Measurements from ENCODE around the gene EIF4A2. TPM values are rescaled to one million over a fixed set of nuclear protein-coding genes. Genes with fewer than 3 reads are reported as not detected.
A peak's percentile ranks its signal among the peaks of the same experiment; 100 is the strongest.
"Not testable (repeated sequence)": the region's sequence is repeated elsewhere in the genome, so short reads cannot be mapped to it uniquely, and the experiment has no call there.

Gene EIF4A2
- total RNA-seq, 1 experiment from 2014 or later, result 466 TPM

DNA sequence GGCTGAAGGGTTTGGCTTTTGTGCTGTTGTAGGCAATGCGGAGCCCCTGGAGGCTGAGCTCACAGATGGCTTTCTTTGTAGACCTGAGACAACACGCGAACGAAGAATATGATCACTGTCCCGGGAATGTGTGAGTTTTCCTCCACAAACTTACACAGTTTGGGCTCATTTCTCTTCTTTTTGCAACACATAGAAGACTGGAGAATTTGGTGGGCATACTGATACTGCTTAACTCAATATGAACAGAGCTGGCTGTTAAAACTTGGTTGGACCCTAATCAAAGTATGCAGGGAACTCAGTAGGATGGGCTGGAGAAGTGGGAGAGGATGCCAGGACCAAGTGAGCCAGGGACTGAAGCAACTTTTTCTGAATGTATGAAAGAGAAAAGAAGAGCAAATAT lies 35.1 kb downstream of the EIF4A2 start:
- DNase-seq (ENCODE audit: low read depth in 1 of 2, low spot score in 2 of 2), result no peak
- Histone ChIP-seq H3K36me3 (no peaks in the 10 kb centered on the region), H3K4me3 (no peak overlapping the region), H3K27me3 (replicated peaks) (no peaks in the 10 kb centered on the region), H3K9me3 (replicated peaks) (no peaks in the 10 kb centered on the region), H3K27ac (no peak overlapping the region), H3K4me1 (replicated peaks) (peaks cover 13% of the 10 kb centered on the region)

DNA sequence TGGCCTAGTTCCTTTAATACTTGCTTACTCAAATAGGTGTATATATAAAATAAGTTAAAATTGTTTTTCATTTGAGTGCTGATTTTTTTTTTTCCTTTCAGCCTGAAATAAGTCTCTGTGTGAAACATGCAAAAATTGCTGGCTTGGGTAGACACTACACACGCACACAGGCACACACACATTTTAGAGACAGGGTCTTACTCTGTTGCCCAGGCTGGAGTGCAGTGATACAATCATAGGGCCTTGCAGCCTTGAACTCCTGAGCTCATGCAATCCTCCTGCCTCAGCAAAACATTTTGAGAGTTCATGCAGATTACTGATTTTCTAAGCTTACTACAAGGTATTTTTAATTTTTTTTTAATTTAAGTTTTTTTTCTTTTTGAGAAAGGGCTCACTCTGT lies 35.6 kb downstream of the EIF4A2 start:
- Histone ChIP-seq H3K27ac (no peak overlapping the region), H3K27me3 (replicated peaks) (no peaks in the 10 kb centered on the region), H3K9me3 (replicated peaks) (no peaks in the 10 kb centered on the region), H3K36me3 (no peaks in the 10 kb centered on the region), H3K4me3 (no peak overlapping the region), H3K4me1 (replicated peaks) (peaks cover 13% of the 10 kb centered on the region)
- no peak for DNase-seq (ENCODE audit: low read depth in 1 of 2, low spot score in 2 of 2)

DNA sequence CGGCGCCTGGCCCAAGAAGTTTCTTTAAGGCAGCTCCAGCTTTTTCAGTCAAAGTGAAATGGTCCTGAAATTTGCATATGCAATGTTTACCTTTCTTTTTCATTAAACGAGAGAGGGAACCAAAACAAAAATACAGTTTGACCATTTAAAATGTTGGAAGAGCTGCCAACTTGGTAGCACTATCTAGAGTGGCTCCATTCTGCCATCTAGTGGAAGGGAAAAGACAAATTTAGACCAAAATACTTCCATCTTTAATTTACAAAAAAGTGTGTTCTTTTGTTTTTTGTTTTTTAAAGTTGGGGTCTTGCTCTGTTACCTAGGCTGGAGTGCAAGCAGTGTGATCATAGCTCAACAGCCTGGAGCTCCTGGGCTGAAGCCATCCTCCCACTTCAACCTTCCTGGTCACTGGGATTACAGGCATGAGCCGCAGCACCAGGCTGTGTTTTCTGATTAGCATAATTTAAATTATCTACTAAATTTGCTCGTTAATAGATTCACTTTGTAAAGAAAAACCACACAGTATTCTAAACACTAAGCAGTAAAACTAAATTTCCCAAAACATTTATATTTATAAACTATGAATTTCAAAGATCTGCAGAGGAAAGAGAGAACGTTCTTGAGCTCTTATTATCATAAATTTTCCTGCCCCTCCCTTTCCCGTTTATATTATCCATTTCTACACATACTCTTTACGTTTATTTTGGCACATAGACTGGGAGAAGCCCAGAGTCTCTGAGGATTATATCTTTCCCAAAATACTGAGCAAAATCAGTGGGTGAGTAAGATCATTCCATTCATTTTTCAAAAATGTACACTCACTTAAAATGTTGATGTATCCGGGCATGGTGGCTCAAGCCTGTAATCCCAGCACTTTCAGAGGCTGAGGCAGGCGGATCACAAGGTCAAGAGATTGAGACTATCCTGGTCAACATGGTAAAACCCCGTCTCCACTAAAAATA lies 38.3 kb downstream of the EIF4A2 start:
- no peak overlapping the region for H3K4me3 ChIP-seq
- peaks cover 9% of the 10 kb centered on the region for H3K4me1 ChIP-seq (replicated peaks)
- no peaks in the 10 kb centered on the region; the same call in 1 of the 2 replicates for H3K27me3 ChIP-seq (replicated peaks)
- H3K27ac ChIP-seq, result no peak overlapping the region
- no peaks in the 10 kb centered on the region for H3K36me3 ChIP-seq
- peak in 1 of 2 experiments; percentile 20 for DNase-seq (ENCODE audit: low read depth in 1 of 2, low spot score in 2 of 2)
- H3K9me3 ChIP-seq (replicated peaks), result no peaks in the 10 kb centered on the region

DNA sequence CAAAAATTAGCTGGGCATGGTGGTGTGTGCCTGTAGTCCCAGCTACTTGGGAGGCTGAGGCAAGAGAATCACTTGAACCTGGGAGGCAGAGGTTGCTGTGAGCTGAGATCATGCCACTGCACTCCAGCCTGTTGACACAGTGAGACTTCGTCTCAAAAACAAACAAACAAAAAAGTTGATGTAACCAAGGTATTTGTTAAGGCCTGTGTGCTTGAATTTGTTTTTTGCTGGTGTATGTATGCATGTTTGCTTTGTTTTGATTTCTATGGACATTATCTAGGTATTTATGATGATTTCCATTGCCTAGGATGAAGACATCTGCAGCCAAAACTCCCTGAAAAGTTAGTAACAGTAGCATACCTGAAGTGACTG lies 39.0 kb downstream of the EIF4A2 start:
- H3K27me3 ChIP-seq (replicated peaks); DNase-seq (ENCODE audit: low read depth in 1 of 2, low spot score in 2 of 2); H3K36me3 ChIP-seq; H3K9me3 ChIP-seq (replicated peaks); H3K4me3 ChIP-seq; H3K27ac ChIP-seq: not testable (repeated sequence)
- peaks cover 12% of the 10 kb centered on the region for H3K4me1 ChIP-seq (replicated peaks)

DNA sequence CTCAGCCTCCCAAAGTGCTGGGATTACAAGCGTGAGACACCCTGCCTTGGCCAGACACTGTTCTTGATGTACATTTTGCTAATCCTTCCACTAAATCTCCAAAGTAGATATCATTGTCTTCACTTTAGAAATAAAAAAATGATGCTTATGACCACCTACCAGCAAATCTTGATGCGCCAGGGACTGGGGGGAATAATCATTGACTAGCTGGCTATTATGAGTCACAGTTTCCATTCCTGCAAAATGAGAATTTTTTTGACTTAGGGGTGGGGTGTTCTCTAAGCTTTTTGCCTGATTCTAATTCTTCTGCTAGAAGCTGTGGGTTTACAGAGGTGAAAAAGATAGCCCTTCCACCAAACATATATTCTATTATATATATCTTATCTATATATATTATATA lies 40.0 kb downstream of the EIF4A2 start:
- no peaks in the 10 kb centered on the region for H3K36me3 ChIP-seq
- peaks cover 8% of the 10 kb centered on the region for H3K27me3 ChIP-seq (replicated peaks)
- peak in 1 of 2 experiments; percentile 16 for DNase-seq (ENCODE audit: low read depth in 1 of 2, low spot score in 2 of 2)
- H3K27ac ChIP-seq, result no peak overlapping the region
- no peak overlapping the region for H3K4me3 ChIP-seq
- H3K4me1 ChIP-seq (replicated peaks), result peaks cover 15% of the 10 kb centered on the region
- no peaks in the 10 kb centered on the region for H3K9me3 ChIP-seq (replicated peaks)

DNA sequence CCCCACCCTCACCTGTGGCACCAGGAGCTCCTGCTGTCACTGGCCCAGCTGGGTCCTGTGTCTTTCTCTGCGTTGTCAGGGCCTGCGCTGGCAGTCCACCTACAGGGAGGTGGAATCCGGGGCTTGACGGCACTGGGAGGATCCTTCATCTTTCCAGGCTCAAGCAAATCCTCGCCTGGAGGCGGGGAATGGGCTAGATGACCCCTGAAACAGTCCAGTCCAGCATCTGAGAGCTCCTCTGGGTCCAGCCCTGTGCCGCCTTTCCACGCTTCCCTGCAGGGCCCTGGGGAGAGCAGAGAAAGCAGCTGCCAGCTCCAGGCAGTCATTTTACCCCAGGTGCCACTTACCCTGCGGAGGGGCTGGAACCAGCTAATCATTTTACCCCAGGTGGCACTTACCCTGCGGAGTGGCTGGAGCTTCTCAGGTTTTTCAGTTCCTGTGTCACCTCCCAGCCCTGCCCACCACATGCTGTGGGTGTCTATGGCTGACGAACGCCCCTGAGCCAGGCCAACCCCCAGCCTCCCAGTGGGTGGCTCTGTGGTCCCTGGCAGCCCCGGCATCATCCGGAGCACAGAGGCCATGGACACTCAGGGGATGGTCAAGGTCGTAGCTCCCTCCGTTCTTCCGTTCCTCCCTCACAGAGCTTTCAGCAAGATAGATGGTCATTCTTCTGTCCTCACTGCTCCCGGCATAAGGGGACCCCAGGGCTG lies 41.2 kb downstream of the EIF4A2 start:
- Histone ChIP-seq H3K27me3 (replicated peaks) (peaks cover 9% of the 10 kb centered on the region), H3K9me3 (replicated peaks) (no peaks in the 10 kb centered on the region), H3K4me1 (replicated peaks) (peaks cover 15% of the 10 kb centered on the region), H3K27ac (no peak overlapping the region), H3K36me3 (no peaks in the 10 kb centered on the region), H3K4me3 (no peak overlapping the region)
- DNase-seq (ENCODE audit: low read depth in 1 of 2, low spot score in 2 of 2), result no peak

DNA sequence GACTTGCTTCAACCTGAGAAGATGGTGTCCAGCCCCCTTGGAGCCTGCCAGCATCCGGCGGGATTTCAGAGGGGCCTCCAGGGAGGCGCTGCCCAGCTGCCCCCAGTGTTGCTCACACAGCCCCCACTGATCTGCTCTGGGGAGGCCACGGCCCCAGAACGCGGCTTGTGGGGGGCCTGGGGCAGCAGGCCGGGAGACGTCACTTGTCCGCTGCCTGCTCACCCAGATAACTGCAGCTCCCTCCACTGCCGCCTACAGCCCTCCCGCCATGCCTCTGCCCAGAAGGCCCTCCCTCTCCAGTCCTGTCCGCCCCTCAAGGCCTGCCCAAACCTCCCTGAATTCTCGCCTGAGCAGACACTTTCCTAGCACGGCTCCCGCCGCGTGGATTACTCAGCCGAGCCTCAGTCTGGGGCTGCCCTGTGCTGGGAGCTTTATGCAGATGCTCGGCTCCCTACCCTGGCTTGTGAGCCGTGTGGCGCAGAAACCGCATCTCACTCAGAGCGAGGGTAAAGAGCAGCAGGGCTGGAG lies 42.0 kb downstream of the EIF4A2 start:
- Histone ChIP-seq H3K9me3 (replicated peaks) (no peaks in the 10 kb centered on the region), H3K27me3 (replicated peaks) (peaks cover 13% of the 10 kb centered on the region), H3K27ac (no peak overlapping the region), H3K36me3 (no peaks in the 10 kb centered on the region), H3K4me1 (replicated peaks) (peaks cover 15% of the 10 kb centered on the region), H3K4me3 (no peak overlapping the region)
- DNase-seq (ENCODE audit: low read depth in 1 of 2, low spot score in 2 of 2), result no peak

DNA sequence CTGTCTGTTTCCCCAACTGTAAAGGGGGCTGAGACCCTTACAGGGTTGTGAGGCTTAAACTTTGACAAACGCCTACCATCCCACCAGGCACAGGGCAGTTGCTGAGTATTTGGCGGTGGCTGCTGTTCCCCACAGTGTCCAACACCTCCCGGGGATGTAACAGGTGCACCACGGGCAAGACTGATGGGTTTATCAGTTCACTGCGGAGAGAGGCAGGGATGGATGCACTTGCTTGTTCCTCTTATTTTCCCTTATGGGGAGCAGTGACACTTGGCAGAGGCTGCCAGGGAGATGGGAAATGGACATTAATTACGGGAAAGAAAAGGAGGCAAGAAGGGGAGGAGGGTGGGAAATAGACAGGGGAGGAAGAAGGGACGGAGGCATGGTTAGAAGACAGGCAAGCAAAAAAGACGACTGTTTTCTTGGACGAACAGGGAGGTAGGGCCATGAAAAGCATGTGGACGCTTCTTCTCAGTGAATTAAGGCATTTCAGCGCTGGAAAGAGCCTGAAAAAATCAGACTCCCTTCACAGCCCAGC lies 42.6 kb downstream of the EIF4A2 start:
- no peak overlapping the region for H3K27ac ChIP-seq
- no peaks in the 10 kb centered on the region for H3K9me3 ChIP-seq (replicated peaks)
- H3K4me3 ChIP-seq, result no peak overlapping the region
- H3K36me3 ChIP-seq, result no peaks in the 10 kb centered on the region
- no peak for DNase-seq (ENCODE audit: low read depth in 1 of 2, low spot score in 2 of 2)
- peaks cover 17% of the 10 kb centered on the region for H3K27me3 ChIP-seq (replicated peaks)
- peaks cover 15% of the 10 kb centered on the region for H3K4me1 ChIP-seq (replicated peaks)

DNA sequence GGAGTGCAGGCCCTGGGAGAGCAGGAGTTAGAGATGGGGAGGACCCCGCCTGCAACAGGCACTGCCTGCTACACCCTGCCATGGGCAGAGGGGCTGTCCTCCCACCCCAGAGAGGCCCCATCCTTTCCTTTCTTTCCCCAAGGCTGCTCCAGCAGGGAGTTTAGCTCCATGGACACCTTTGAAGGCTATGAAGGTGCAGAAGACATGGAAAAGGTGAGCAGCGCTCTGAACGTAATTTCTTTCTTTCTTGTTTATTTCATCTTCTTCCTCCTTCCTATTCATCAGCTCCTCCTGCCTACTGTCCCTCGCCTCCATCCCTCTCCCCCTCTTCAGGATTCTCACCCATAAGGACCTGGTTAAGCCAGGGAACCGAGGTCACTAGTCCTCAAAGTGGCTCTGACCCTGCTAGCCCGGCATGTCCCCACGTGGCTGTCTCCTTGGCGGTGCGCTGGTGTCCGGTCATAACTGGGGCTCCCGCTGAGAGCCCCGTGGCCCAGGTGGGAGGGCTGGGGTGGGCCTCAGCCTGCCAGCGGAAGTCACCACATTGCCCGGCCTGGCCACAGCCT lies 43.1 kb downstream of the EIF4A2 start:
- Histone ChIP-seq H3K9me3 (replicated peaks) (no peaks in the 10 kb centered on the region), H3K27ac (no peak overlapping the region), H3K4me3 (no peak overlapping the region), H3K36me3 (no peaks in the 10 kb centered on the region), H3K27me3 (replicated peaks) (peaks cover 17% of the 10 kb centered on the region), H3K4me1 (replicated peaks) (peaks cover 15% of the 10 kb centered on the region)
- no peak for DNase-seq (ENCODE audit: low read depth in 1 of 2, low spot score in 2 of 2)

DNA sequence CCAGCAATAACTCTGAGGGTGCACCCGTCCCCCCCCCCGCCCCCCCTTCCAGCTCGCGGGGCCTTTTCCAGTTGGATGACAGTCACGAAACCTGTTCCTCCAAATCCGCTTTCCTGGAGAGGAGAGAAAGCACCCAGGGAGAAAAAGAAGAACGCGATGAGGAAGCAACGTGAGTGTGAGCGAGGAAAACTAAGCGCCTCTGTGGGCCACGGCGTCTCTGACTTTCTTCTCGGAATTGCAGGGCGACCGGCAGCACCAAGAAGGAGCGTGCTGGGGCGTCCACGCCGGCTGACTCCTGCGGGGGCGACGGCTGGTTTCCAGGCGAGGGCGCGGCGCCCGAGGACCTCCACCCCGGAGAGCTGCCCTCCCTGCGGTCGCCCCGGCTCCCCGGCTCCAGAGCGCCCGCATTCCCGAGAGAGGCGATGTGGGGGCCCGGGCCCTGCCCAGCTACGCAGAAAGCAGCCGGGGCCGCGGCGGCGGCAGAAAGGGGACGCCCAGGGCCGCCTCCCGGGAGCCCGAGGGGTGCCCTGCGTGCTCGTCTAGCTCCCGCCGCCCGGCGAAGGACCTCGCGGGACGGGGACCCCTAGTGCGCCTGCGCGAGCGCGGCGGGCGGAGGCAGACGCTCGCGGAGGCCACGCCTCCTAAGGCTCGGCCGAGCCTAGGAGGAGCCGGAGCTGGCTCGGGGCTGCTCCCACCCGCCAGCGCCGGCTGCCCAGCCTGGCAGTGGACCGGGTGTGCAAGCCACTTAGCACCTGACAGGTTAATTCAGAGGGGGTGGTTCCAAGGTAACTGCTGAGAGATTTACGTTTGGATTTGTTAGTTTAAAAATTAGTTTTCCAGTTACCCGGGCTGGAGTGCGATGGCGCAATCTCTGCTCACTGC lies 43.8 kb downstream of the EIF4A2 start:
- no peak overlapping the region for H3K27ac ChIP-seq
- H3K9me3 ChIP-seq (replicated peaks), result no peaks in the 10 kb centered on the region
- H3K27me3 ChIP-seq (replicated peaks), result peaks cover 18% of the 10 kb centered on the region
- peak overlapping the region; percentile 47 for H3K4me3 ChIP-seq
- peaks cover 9% of the 10 kb centered on the region for H3K4me1 ChIP-seq (replicated peaks)
- H3K36me3 ChIP-seq, result no peaks in the 10 kb centered on the region
- DNase-seq (ENCODE audit: low read depth in 1 of 2, low spot score in 2 of 2), result peak; percentile 71 to 74

DNA sequence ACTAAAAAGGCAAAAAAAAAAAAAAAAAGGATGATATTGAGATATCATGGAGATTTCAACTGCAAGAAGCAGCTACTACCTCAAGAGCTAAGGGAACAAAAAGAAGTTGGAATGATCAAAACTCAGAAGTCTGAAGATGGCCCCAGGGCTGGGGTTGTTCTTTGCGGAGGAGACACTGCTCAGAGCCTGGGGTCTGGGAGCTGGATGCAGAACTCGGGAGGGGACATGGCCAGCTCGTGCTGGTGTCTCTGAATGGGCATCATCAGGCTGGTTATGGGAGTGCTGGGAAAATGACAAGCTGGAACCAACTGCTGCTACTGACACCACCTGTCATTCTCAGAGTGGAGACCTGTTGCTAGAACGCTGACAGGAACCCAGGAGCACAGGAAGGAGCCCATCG lies 45.0 kb downstream of the EIF4A2 start:
- no peaks in the 10 kb centered on the region for H3K36me3 ChIP-seq
- H3K4me1 ChIP-seq (replicated peaks), result peaks cover 6% of the 10 kb centered on the region; the same call in 1 of the 2 replicates
- DNase-seq (ENCODE audit: low read depth in 1 of 2, low spot score in 2 of 2), result no peak
- H3K9me3 ChIP-seq (replicated peaks), result no peaks in the 10 kb centered on the region
- peaks cover 28% of the 10 kb centered on the region for H3K27me3 ChIP-seq (replicated peaks)
- H3K4me3 ChIP-seq, result no peak overlapping the region
- H3K27ac ChIP-seq, result no peak overlapping the region

DNA sequence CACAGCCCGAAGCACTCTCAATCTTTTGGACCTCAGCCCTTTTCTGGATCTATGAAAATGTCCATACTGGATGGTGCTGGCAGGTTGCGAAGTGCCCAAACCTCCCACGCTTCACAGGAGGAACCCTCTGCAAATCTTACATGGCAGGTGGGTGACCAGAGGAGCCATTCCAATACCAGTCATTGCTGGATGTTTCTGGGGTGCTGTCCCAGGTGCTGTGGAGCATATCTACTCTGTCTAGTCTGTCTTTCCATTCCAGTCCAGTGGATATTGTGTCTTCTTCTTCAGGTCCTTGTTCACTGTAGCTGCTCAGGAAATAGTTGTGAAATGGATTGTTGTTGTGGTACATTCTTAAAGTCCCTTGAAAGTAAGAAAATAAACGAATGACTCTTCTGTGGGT lies 48.4 kb downstream of the EIF4A2 start:
- peaks cover 34% of the 10 kb centered on the region for H3K27me3 ChIP-seq (replicated peaks)
- DNase-seq (ENCODE audit: low read depth in 1 of 2, low spot score in 2 of 2), result no peak
- no peak overlapping the region for H3K27ac ChIP-seq
- H3K4me3 ChIP-seq, result no peak overlapping the region
- H3K4me1 ChIP-seq (replicated peaks), result peaks cover 6% of the 10 kb centered on the region; the same call in 1 of the 2 replicates
- no peaks in the 10 kb centered on the region for H3K36me3 ChIP-seq
- no peaks in the 10 kb centered on the region for H3K9me3 ChIP-seq (replicated peaks)

DNA sequence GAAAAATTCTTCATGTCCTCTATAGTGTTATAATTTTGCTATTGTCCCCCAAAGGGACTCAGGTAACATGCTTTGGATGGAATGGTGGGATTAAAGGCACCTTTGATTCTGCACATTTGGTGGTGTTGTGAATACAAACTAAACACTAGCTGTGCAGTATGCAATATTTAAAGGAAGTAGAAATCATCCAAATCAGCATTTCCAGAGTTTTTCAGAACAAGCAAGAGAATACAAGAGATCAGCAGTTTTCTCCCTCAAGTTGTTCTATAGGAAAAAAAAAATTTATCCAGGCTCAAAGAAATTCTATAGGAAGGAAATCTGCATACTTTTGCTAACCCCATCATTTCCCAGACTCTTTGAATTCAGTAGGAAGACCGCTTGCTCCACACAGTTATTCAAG lies 48.9 kb downstream of the EIF4A2 start:
- H3K36me3 ChIP-seq, result no peaks in the 10 kb centered on the region
- H3K9me3 ChIP-seq (replicated peaks), result no peaks in the 10 kb centered on the region
- H3K27ac ChIP-seq, result no peak overlapping the region
- DNase-seq (ENCODE audit: low read depth in 1 of 2, low spot score in 2 of 2), result no peak
- no peak overlapping the region for H3K4me3 ChIP-seq
- peaks cover 34% of the 10 kb centered on the region for H3K27me3 ChIP-seq (replicated peaks)
- H3K4me1 ChIP-seq (replicated peaks), result peaks cover 5% of the 10 kb centered on the region; the same call in 1 of the 2 replicates
